ENCODE data around the gene F10.

DNA sequence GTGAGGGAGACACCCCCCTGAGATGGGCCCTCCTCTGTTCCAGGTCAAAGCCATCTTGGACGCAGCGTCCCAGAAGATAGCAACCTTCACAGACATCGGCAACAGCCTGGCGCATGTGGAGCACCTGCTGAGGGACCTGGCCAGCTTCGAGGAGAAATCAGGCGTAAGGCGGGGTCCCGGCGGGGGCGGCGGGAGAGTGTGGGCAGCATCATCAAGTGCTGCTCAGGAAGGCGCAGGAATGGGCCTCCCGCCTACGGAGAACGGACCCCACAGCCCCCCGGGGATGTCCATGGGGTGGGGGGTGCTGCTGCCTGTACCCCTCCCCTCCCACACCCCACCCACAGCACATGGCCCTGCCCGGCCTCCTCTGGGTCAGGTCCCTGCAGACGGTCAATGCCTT is 48.2 kb upstream of the F10 start:
- TF ChIP-seq POLR2A (IDR thresholded peaks at IDR 0.05) = no peak
- TF ChIP-seq, protein P1, sequence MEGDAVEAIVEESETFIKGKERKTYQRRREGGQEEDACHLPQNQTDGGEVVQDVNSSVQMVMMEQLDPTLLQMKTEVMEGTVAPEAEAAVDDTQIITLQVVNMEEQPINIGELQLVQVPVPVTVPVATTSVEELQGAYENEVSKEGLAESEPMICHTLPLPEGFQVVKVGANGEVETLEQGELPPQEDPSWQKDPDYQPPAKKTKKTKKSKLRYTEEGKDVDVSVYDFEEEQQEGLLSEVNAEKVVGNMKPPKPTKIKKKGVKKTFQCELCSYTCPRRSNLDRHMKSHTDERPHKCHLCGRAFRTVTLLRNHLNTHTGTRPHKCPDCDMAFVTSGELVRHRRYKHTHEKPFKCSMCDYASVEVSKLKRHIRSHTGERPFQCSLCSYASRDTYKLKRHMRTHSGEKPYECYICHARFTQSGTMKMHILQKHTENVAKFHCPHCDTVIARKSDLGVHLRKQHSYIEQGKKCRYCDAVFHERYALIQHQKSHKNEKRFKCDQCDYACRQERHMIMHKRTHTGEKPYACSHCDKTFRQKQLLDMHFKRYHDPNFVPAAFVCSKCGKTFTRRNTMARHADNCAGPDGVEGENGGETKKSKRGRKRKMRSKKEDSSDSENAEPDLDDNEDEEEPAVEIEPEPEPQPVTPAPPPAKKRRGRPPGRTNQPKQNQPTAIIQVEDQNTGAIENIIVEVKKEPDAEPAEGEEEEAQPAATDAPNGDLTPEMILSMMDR (IDR thresholded peaks at IDR 0.05) = no peak
